ENCODE results near the gene HNRNPM. TPM values are rescaled to one million over a fixed set of nuclear protein-coding genes. Genes with fewer than 3 reads are reported as not detected.
A peak's percentile ranks its signal among the peaks of the same experiment; 100 is the strongest.

Gene HNRNPM
- total RNA-seq, 2 experiments from 2014 or later: 269 to 272 TPM

- H3K36me3 ChIP-seq (ENCODE audit: insufficient read depth, low read length): peaks cover 65% of the 10 kb centered on the region
- no peak overlapping the region for H3K27ac ChIP-seq (ENCODE audit: low read depth in 1 of 2, low read length in 2 of 2)
- Mint-ChIP-seq H3K36me3 (ENCODE audit: low read depth) (peaks cover 88% of the 10 kb centered on the region), H3K4me1 (ENCODE audit: low read depth) (peaks cover 90% of the 10 kb centered on the region), H3K27ac (no peak overlapping the region), H3K27me3 (no peaks in the 10 kb centered on the region), H3K4me3 (no peak overlapping the region), H3K9me3 (no peaks in the 10 kb centered on the region)
- no peak overlapping the region for H3K4me3 ChIP-seq (ENCODE audit: low read length)
- TF ChIP-seq CTCF (IDR thresholded peaks at IDR 0.05): no peak
- no peaks in the 10 kb centered on the region for H3K9me3 ChIP-seq (ENCODE audit: control insufficient read depth in 1 of 2, insufficient read depth in 1 of 2, low read length in 2 of 2)
- no peaks in the 10 kb centered on the region for H3K27me3 ChIP-seq (ENCODE audit: control insufficient read depth in 1 of 2, insufficient read depth in 2 of 2, low read length in 2 of 2)
- no peak for DNase-seq
- POLR2A ChIA-PET: interaction anchor here (1.3 kb wide), 1 partner anchor 8 kb away, joined by 5 read pairs; no protein-coding TSS in a partner anchor
- intact Hi-C loops (cut with DNase I, micrococcal nuclease): loop anchor here in 1 of 2 experiments (5.0 kb wide), 1 partner anchor 33 kb away; no protein-coding TSS in a partner anchor
- no peak for ATAC-seq (ENCODE audit: poor library complexity)
- CTCF ChIA-PET: no interaction called here
- peaks cover 70% of the 10 kb centered on the region for H3K4me1 ChIP-seq (ENCODE audit: insufficient read depth, low read length)
Measured at GRCh38 chr19:8454218-8454617, 9.4 kb downstream of the HNRNPM start.

GRCh38 chr19:8455018-8455417, 10.2 kb downstream of the HNRNPM start:
- Mint-ChIP-seq H3K27ac (peak overlapping the region; percentile 55), H3K4me3 (peak overlapping the region; percentile 15), H3K27me3 (no peaks in the 10 kb centered on the region), H3K36me3 (ENCODE audit: low read depth) (peaks cover 92% of the 10 kb centered on the region), H3K9me3 (no peaks in the 10 kb centered on the region), H3K4me1 (ENCODE audit: low read depth) (peaks cover 92% of the 10 kb centered on the region)
- Histone ChIP-seq H3K27ac (ENCODE audit: low read depth in 1 of 2, low read length in 2 of 2) (no peak overlapping the region), H3K9me3 (ENCODE audit: control insufficient read depth in 1 of 2, insufficient read depth in 1 of 2, low read length in 2 of 2) (no peaks in the 10 kb centered on the region), H3K27me3 (ENCODE audit: control insufficient read depth in 1 of 2, insufficient read depth in 2 of 2, low read length in 2 of 2) (no peaks in the 10 kb centered on the region), H3K4me1 (ENCODE audit: insufficient read depth, low read length) (peaks cover 70% of the 10 kb centered on the region), H3K36me3 (ENCODE audit: insufficient read depth, low read length) (peaks cover 69% of the 10 kb centered on the region), H3K4me3 (ENCODE audit: low read length) (no peak overlapping the region)
- no peak for TF ChIP-seq CTCF (IDR thresholded peaks at IDR 0.05)
- no peak for DNase-seq
- POLR2A ChIA-PET: interaction anchor here (1.3 kb wide), 1 partner anchor 9 kb away, joined by 5 read pairs; no protein-coding TSS in a partner anchor
- intact Hi-C loops (cut with DNase I, micrococcal nuclease): no loop called here
- CTCF ChIA-PET: no interaction called here
- no peak for ATAC-seq (ENCODE audit: poor library complexity)

- Mint-ChIP-seq H3K27ac (no peak overlapping the region), H3K9me3 (no peaks in the 10 kb centered on the region), H3K27me3 (no peaks in the 10 kb centered on the region), H3K36me3 (ENCODE audit: low read depth) (peaks cover 96% of the 10 kb centered on the region), H3K4me3 (no peak overlapping the region), H3K4me1 (ENCODE audit: low read depth) (peaks cover 97% of the 10 kb centered on the region)
- H3K4me1 ChIP-seq (ENCODE audit: insufficient read depth, low read length): peaks cover 63% of the 10 kb centered on the region
- DNase-seq (no peak), ATAC-seq (ENCODE audit: poor library complexity) (no peak)
- TF ChIP-seq CTCF (IDR thresholded peaks at IDR 0.05): no peak
- CTCF ChIA-PET: interaction anchor here (0.9 kb wide), 1 partner anchor 10 kb away, joined by 4 read pairs; no protein-coding TSS in a partner anchor
- POLR2A ChIA-PET: interaction anchor here (3.3 kb wide), 1 partner anchor 11 kb away, joined by 15 read pairs; the partner anchor contains the start of gene HNRNPM
- H3K9me3 ChIP-seq (ENCODE audit: control insufficient read depth in 1 of 2, insufficient read depth in 1 of 2, low read length in 2 of 2): no peaks in the 10 kb centered on the region
- H3K27me3 ChIP-seq (ENCODE audit: control insufficient read depth in 1 of 2, insufficient read depth in 2 of 2, low read length in 2 of 2): no peaks in the 10 kb centered on the region
- H3K36me3 ChIP-seq (ENCODE audit: insufficient read depth, low read length): peaks cover 78% of the 10 kb centered on the region
- no peak overlapping the region for H3K27ac ChIP-seq (ENCODE audit: low read depth in 1 of 2, low read length in 2 of 2)
- H3K4me3 ChIP-seq (ENCODE audit: low read length): no peak overlapping the region
- intact Hi-C loops (cut with DNase I, micrococcal nuclease): no loop called here
Measured at GRCh38 chr19:8456064-8456463, 11.3 kb downstream of the HNRNPM start.

Data from CD4-positive, alpha-beta T cell (primary cell).